Eye (tissue), 1 donor: ENCODE measurements around the gene CXorf66.
"Not testable (repeated sequence)": the region's sequence is repeated elsewhere in the genome, so short reads cannot be mapped to it uniquely, and the experiment has no call there.

Experiments used
- DNase-seq: peaks from one replicate; pipeline ENCODE4 v3.0.0-alpha.2; 2015

Gene CXorf66

GRCh38 chrX:139924696-139925095, 40.6 kb downstream of the CXorf66 start:
- DNase-seq = no peak

- DNase-seq = peak; percentile 10
Observed at GRCh38 chrX:139924069-139924695, 41.1 kb downstream of the CXorf66 start.

- not testable (repeated sequence) for DNase-seq
Observed at GRCh38 chrX:139921142-139921541, 44.2 kb downstream of the CXorf66 start.

- DNase-seq = no peak
Observed at GRCh38 chrX:139920316-139920715, 45.0 kb downstream of the CXorf66 start.

- no peak for DNase-seq
Observed at GRCh38 chrX:139914421-139914820, 50.9 kb downstream of the CXorf66 start.

GRCh38 chrX:139909712-139910111, 55.6 kb downstream of the CXorf66 start:
- DNase-seq = no peak

- DNase-seq = no peak
Observed at GRCh38 chrX:139907078-139907477, 58.2 kb downstream of the CXorf66 start.

- no peak for DNase-seq
Observed at GRCh38 chrX:139905743-139906142, 59.6 kb downstream of the CXorf66 start.
